ENCODE data around the gene ZBTB7C.

- TF ChIP-seq ELF1 (tag; IDR thresholded peaks at IDR 0.05): no peak
- TF ChIP-seq SNRNP70 (optimal IDR thresholded peaks at IDR 0.05; ENCODE audit: low read depth, low read length): no peak
- TF ChIP-seq POLR2AphosphoS5 (IDR thresholded peaks at IDR 0.05; ENCODE audit: control insufficient read depth, insufficient read depth, low read depth, low read length): no peak
- TF ChIP-seq MXD1 (CRISPR knock-in tag; IDR thresholded peaks at IDR 0.05; ENCODE audit: borderline replicate concordance, poor library complexity, severe bottlenecking): no peak
- no peak for TF ChIP-seq ZNF140 (CRISPR knock-in tag; IDR thresholded peaks at IDR 0.05)
Observed at GRCh38 chr18:48139431-48140347, 269.5 kb downstream of the ZBTB7C start.

Data from K562 (cell line).